Measurements from ENCODE around the gene ITIH4. TPM values are rescaled to one million over a fixed set of nuclear protein-coding genes. Genes with fewer than 3 reads are reported as not detected.

The ITIH4 gene
- total and polyA plus RNA-seq, 2 donors: 3.3 to 5.0 TPM

DNA sequence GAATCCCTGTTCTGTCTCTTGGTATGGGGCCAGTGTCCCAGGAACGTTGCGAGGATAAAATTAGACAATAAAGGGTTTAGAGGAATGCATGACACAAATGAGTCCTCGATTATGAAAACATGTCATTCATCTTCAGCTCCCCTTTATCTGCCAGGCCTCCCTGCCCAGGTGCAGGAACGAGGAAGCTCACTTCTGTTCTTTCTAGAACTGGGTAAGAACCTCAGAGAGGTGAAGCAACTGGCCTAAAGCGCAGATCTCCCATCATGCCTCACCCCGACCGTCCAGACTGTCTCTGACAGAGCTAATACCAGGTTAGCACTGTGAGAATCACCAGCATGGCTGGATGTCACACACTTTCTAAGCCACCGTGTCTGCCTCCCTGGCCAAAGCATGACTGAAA lies 54.6 kb downstream of the ITIH4 start:
- Histone ChIP-seq H3K4me3 (ENCODE audit: low read depth, low read length) (no peak overlapping the region), H3K36me3 (ENCODE audit: insufficient read depth) (no peaks in the 10 kb centered on the region), H3K27ac (ENCODE audit: low read depth) (no peak overlapping the region), H3K4me1 (ENCODE audit: insufficient read depth) (no peaks in the 10 kb centered on the region)
- DNase-seq (ENCODE audit: extremely low spot score): no peak
- 54% methylated on average over 8 of the region's 8 CpGs for WGBS

DNA sequence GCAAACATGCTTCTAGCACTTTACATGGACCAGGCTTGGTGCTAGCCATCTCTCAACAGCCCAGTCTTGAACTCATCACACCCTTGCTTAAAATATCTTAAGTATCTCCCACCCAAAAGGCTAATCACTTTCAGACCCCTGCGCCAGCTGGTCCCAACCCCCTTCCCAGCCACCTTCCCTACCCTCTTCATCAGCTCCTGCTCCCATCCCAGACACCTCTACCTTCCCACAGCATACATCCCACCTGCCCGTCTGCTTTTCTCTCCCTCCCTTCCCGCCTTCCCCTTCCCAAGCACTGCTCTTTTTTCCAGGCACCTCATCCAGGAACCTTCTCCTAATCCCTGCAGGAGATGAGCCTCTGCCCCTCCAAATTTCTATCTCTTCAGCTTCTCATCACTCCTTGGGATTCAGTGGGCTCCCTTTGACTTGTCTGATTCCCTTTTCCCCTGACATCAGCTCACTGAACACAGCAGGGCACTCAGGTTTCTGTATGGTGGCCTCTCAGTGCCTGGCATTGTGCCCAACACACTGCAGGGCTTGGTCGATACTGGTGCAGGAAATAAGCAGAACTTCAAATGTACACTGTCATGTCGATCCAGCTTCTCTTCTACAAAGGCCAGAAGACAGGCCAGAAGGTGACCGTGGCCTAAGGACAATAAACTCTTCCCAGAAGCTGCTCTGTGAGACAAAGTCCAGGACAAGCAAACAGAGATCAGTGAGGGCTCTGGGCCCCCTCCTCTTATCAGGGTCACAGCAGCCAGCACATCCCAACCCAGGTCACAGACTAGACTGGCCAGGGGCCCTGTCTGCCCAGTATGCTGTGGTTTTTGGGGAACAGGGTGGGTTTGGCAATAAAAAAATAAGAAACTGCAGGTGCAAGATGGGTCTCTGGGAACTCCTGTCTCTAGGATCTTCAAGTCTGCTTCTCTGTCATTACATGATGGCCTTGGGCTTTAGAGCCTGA lies 55.3 kb downstream of the ITIH4 start:
- H3K36me3 ChIP-seq (ENCODE audit: insufficient read depth): no peaks in the 10 kb centered on the region
- no peaks in the 10 kb centered on the region for H3K4me1 ChIP-seq (ENCODE audit: insufficient read depth)
- H3K27ac ChIP-seq (ENCODE audit: low read depth): no peak overlapping the region
- 48% methylated on average over 6 of the region's 6 CpGs for whole genome bisulfite sequencing
- no peak for DNase-seq (ENCODE audit: extremely low spot score)
- H3K4me3 ChIP-seq (ENCODE audit: low read depth, low read length): no peak overlapping the region

DNA sequence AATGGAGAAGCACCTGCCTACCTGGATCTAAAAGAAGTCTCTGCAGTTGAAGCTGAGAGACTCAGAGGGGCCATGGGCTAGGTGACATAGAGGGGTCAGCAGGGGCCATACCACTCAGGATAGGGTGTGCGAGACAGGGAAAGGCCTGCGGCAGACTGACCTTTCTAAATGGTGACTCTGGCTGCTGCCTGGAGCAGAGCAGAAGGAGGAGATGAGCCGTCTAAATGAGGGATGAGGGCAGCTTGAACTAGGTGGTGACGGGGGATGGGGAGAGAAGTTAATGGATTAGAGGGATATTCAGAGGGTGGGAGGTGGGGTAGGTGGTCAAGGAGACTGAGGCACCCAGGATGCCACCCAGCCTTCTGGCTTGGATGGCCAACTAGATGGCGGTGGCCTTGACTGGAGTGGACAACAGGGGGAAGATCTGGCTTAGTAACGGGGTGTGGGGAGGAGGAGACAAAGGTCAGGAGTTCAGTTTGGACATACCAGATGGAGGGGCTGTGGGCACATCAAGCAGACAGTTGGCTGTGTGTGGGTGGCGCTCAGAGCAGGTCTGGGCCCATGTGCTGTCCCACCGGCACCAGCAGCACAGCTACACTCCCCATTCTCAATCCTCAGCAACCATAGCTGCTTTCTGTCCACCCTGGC lies 56.3 kb downstream of the ITIH4 start:
- Histone ChIP-seq H3K27ac (ENCODE audit: low read depth) (no peak overlapping the region), H3K4me1 (ENCODE audit: insufficient read depth) (peaks cover 2% of the 10 kb centered on the region), H3K36me3 (ENCODE audit: insufficient read depth) (no peaks in the 10 kb centered on the region), H3K4me3 (ENCODE audit: low read depth, low read length) (no peak overlapping the region)
- WGBS: 80% methylated on average over 8 of the region's 8 CpGs
- no peak for DNase-seq (ENCODE audit: extremely low spot score)

DNA sequence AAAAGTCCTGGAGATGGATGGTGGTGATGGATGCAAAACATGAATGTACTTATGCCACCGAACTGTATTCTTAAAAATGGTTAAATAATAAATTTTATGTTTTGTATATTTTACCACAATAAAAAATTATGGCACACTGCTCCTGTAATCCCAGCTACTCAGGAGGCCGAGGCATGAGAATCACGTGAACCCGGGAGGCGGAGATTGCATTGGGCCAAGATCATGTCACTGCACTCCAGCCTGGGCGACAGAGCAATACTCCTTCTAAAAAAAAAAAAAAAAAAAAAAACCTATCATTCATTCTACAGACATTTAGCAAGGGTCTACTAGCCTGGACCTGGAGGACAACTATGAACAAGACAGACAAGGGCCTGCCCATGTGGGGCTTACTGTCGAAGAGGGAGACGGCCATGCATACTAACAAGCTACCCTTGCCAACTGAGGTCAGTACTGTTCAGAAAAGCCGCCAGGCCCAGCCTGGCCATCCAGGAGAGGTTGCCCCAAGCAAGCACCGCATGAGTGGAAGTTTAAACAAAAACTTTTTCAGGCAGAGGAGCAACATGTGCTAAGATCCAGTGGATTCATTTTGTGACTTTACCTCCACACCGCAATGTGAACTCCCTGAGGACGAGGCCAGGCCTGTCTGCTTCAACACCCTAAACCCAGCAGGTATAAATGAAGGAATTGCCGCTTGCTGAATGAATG lies 57.0 kb downstream of the ITIH4 start:
- peaks cover 2% of the 10 kb centered on the region for H3K4me1 ChIP-seq (ENCODE audit: insufficient read depth)
- DNase-seq (ENCODE audit: extremely low spot score): no peak
- no peak overlapping the region for H3K27ac ChIP-seq (ENCODE audit: low read depth)
- H3K36me3 ChIP-seq (ENCODE audit: insufficient read depth): no peaks in the 10 kb centered on the region
- 87% methylated on average over 13 of the region's 13 CpGs for WGBS
- H3K4me3 ChIP-seq (ENCODE audit: low read depth, low read length): no peak overlapping the region

DNA sequence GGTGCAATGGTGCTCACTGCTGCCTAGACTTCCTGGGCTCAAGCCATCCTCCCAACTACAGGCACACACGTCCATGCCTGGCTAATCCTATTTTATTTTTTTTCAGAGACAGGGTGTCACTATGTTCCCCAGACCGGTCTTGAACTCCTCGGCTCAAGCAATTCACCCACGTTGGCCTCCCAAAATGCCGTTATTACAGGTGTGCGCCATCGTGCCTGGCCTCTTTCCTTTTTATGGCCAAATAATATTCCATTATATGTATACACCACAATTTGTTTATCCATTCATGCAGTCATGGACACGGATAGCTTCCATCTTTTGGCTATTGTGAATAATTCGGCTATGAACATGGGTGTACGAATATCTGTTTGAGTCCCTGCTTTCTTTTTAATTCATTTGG lies 58.8 kb downstream of the ITIH4 start:
- 91% methylated on average over 10 of the region's 10 CpGs for WGBS
- Histone ChIP-seq H3K27ac (ENCODE audit: low read depth) (no peak overlapping the region), H3K36me3 (ENCODE audit: insufficient read depth) (no peaks in the 10 kb centered on the region), H3K4me3 (ENCODE audit: low read depth, low read length) (no peak overlapping the region), H3K4me1 (ENCODE audit: insufficient read depth) (peaks cover 2% of the 10 kb centered on the region)
- no peak for DNase-seq (ENCODE audit: extremely low spot score)

DNA sequence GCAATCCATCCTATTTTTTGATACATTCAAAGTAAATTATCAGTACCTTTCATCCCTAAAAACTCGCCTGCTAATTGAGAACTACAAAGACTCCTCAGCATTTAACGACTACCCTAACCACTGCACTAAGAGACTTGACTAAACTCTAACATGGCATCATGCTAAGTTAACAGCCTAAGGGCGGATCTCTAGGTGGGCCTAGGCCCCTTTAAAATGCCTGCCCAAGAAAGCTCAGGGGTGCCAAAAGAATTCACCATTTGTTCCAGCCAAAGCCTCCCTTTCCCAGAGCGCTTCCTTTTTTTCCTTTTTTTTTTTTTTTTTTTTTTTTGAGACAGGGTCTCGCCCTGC lies 59.2 kb downstream of the ITIH4 start:
- H3K36me3 ChIP-seq (ENCODE audit: insufficient read depth): no peaks in the 10 kb centered on the region
- H3K4me1 ChIP-seq (ENCODE audit: insufficient read depth): peaks cover 2% of the 10 kb centered on the region
- no peak for DNase-seq (ENCODE audit: extremely low spot score)
- peak overlapping the region; percentile 83 for H3K4me3 ChIP-seq (ENCODE audit: low read depth, low read length)
- H3K27ac ChIP-seq (ENCODE audit: low read depth): no peak overlapping the region
- 48% methylated on average over 5 of the region's 5 CpGs for WGBS

DNA sequence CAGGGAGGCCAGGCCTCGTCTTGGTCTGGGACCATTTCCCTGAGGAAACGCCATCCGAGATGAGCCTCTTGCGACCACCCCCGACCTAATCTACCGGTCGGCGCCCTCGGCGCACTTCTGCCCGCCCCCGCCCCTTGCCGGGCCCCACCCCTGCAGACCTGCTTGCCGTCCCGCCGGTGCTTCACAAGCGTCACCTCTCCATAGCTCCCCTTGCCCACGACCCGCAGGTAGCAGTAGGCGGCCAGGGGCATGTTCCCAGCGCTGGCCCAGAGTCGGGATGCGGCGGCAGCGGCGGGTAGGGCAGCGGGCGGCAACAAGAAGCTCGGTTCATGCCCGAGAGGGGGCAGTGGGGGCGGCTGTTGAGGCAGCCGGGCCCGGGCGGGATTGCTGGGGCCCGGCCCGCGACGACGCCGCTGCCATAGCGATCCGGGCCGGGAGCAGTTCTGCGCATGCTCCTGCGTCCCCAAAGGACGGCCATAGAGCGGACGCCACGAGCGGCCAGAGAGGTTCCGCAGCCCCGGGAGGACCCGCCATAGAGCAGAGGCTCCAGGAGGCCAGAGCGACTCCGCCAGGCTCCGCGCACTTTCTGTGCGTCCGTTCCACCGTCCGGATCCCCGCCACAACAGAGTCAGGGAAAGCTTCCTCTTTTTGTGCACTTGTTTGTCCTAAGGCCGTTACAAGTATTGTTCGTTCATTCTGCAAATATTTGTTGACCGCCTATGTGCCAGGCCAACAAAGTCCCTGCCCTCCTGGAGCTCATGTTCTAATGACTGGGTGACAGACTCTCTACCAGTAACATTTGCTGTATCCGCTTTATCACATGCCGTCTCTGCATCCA lies 59.8 kb downstream of the ITIH4 start, which contains the start of gene NEK4:
TSS of gene NEK4 (minus strand) at position 445 of the 838 bp plus-strand sequence. CDS start at position 251, 194 bp downstream.
- Histone ChIP-seq H3K4me1 (ENCODE audit: insufficient read depth) (peaks cover 2% of the 10 kb centered on the region), H3K27ac (ENCODE audit: low read depth) (no peak within 1 kb of the TSS), H3K4me3 (ENCODE audit: low read depth, low read length) (peak within 1 kb of the TSS; percentile 83), H3K36me3 (ENCODE audit: insufficient read depth) (no peaks in the 10 kb centered on the region)
- WGBS: under 1% methylated on average over 67 of the region's 67 CpGs
- peak; percentile 73 for DNase-seq (ENCODE audit: extremely low spot score)

DNA sequence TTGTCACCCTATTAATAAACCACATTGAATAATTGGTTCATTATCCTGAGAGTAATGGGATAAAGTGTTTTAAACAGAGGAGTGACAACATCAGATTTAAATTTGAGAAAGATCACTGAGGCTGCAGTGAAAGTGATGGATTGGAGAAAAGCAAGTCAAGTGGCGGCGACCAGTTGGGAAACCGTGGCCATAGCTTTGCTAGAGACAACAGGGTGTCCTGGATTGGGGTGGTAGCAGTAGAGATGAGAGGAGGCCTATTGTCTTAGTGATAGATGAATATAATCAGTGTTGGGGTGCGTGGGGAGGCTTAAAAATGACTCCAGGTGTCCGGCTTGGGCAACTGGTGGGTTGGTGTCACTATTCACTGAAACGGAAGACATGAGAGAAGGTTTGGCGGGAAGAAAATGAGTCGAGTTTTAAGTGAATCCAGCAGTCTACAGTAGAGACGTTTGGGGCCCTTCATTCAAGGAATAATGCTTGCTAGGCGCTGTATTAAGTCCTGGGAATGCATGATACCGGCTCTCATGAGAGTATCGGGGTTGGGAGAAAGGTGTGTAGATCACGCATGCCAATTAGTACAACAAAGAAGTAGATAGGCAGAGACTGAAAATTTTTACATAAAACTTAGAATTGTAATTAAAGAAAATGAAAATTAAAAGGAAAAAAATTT lies 60.6 kb downstream of the ITIH4 start:
- Histone ChIP-seq H3K36me3 (ENCODE audit: insufficient read depth) (no peaks in the 10 kb centered on the region), H3K27ac (ENCODE audit: low read depth) (no peak overlapping the region), H3K4me1 (ENCODE audit: insufficient read depth) (peaks cover 2% of the 10 kb centered on the region), H3K4me3 (ENCODE audit: low read depth, low read length) (peak overlapping the region; percentile 83)
- DNase-seq (ENCODE audit: extremely low spot score): no peak
- 16% methylated on average over 13 of the region's 13 CpGs for WGBS

DNA sequence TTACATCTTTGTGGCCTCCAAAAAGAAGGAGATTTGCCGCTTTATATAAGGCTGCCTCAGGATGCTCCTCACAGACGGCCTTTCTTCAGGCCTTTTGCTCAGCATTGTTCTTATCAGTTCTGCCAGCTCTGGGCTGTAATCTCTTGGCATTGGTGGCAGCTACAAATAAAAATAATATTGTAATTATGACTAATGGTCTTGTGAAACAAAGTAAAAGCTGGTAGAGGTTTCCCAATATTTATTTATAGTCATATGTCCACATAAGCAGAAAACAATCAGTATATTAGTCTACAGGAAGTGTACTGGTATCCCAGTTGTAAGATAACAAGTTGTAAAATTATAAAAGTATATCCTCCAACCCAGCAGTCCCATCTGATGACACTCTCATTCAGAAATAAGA lies 67.0 kb downstream of the ITIH4 start:
- 88% methylated on average over 2 of the region's 2 CpGs for WGBS
- Histone ChIP-seq H3K4me1 (ENCODE audit: insufficient read depth) (no peaks in the 10 kb centered on the region), H3K36me3 (ENCODE audit: insufficient read depth) (no peaks in the 10 kb centered on the region), H3K27ac (ENCODE audit: low read depth) (no peak overlapping the region), H3K4me3 (ENCODE audit: low read depth, low read length) (no peak overlapping the region)
- no peak for DNase-seq (ENCODE audit: extremely low spot score)

Small RNA genes lying within 50 kb of the gene (small RNA-seq; reads per million reads assigned to genes)
- gene MIR8064 (not detected), gene MUSTN1 (not detected)

Other genes with a start within 250 kb of the ITIH4 start
- gene PBRM1, start 144.8 kb downstream of the ITIH4 start, total RNA-seq: 125 TPM
- gene PBRM1, start 144.8 kb downstream of the ITIH4 start, polyA plus RNA-seq: 25.1 TPM
- 163 TPM for gene GNL3, start 144.6 kb downstream of the ITIH4 start, total RNA-seq
- 47.0 TPM for gene GNL3, start 144.6 kb downstream of the ITIH4 start, polyA plus RNA-seq
- gene GLT8D1, start 124.9 kb downstream of the ITIH4 start, total RNA-seq: 129 TPM
- gene GLT8D1, start 124.9 kb downstream of the ITIH4 start, polyA plus RNA-seq: 46.3 TPM
- gene SPCS1, start 124.6 kb downstream of the ITIH4 start, total RNA-seq: 52.0 TPM
- gene SPCS1, start 124.6 kb downstream of the ITIH4 start, polyA plus RNA-seq: 152 TPM
- 29.7 TPM for gene NEK4, start 59.7 kb downstream of the ITIH4 start, total RNA-seq
- 11.5 TPM for gene NEK4, start 59.7 kb downstream of the ITIH4 start, polyA plus RNA-seq
- gene ITIH1, start 53.1 kb downstream of the ITIH4 start, total RNA-seq: not detected
- 0.70 TPM for gene ITIH1, start 53.1 kb downstream of the ITIH4 start, polyA plus RNA-seq
- 1.4 TPM for gene ITIH3, start 35.9 kb downstream of the ITIH4 start, total RNA-seq
- 3.1 TPM for gene ITIH3, start 35.9 kb downstream of the ITIH4 start, polyA plus RNA-seq
- gene MUSTN1, start 4.3 kb upstream of the ITIH4 start, total RNA-seq: 2.9 TPM
- gene MUSTN1, start 4.3 kb upstream of the ITIH4 start, polyA plus RNA-seq: 44.5 TPM
- 11.8 TPM for gene STIMATE, start 66.9 kb upstream of the ITIH4 start, total RNA-seq
- gene STIMATE, start 66.9 kb upstream of the ITIH4 start, polyA plus RNA-seq: 17.6 TPM
- 17.8 TPM for gene SFMBT1, start 215.4 kb upstream of the ITIH4 start, total RNA-seq
- 5.5 TPM for gene SFMBT1, start 215.4 kb upstream of the ITIH4 start, polyA plus RNA-seq

Measured in urinary bladder (tissue), 4 donors.